K562 (cell line): Measurements from ENCODE around the gene CLASP1. TPM values are rescaled to one million over a fixed set of nuclear protein-coding genes. Genes with fewer than 3 reads are reported as not detected.
A peak's percentile ranks its signal among the peaks of the same experiment; 100 is the strongest.

Experiments
- EP400 ChIP-seq: fragments of 450-650 bp; IDR thresholded peaks from 2 replicates; pipeline ENCODE4 v1.6.1; 2017; ENCODE audit warnings: antibody characterized with exemption, mild to moderate bottlenecking, moderate library complexity
- ETV5 ChIP-seq: sonication (generic); formaldehyde crosslinking; IDR thresholded peaks from 2 replicates; pipeline ENCODE4 v1.4.0; 2020; ENCODE audit warnings: low read depth, mild to moderate bottlenecking, missing genetic modification reagents
- GATA2 ChIP-seq: sonication (generic); formaldehyde crosslinking; IDR thresholded peaks from 2 replicates; pipeline ENCODE4 v1.4.0; 2020; ENCODE audit warnings: mild to moderate bottlenecking, missing genetic modification reagents
- GTF2E2 ChIP-seq: fragments of 200-800 bp; sonication (Bioruptor generic); IDR thresholded peaks from 2 replicates; pipeline ENCODE4 v1.6.1; 2016; ENCODE audit warnings: missing genetic modification characterization, missing compliant biosample characterization
- HMG20B ChIP-seq: fragments of 250-450 bp; sonication (Bioruptor Pico); IDR thresholded peaks from 2 replicates; pipeline ENCODE4 v1.5.0; 2021; ENCODE audit warnings: mild to moderate bottlenecking
- NEUROD1 ChIP-seq: fragments of 150-350 bp; IDR thresholded peaks from 2 replicates; pipeline ENCODE4 v1.6.1; 2014; ENCODE audit warnings: borderline replicate concordance, low read length, low read depth; ENCODE audit not compliant: partially characterized antibody
- NFYB ChIP-seq: IDR thresholded peaks from 2 replicates; pipeline ENCODE4 v1.6.1; 2011; ENCODE audit warnings: mild to moderate bottlenecking, moderate library complexity; ENCODE audit not compliant: insufficient read length; ENCODE audit errors: extremely low read depth
- POLR3G ChIP-seq: IDR thresholded peaks from 2 replicates; pipeline ENCODE4 v1.6.1; 2011; ENCODE audit not compliant: insufficient read length, insufficient replicate concordance; ENCODE audit errors: extremely low read depth
- RBM15 ChIP-seq: fragments of 200-400 bp; formaldehyde crosslinking; IDR thresholded peaks from 2 replicates; pipeline ENCODE4 v1.6.1; 2018; ENCODE audit warnings: mild to moderate bottlenecking, low read length, moderate library complexity; ENCODE audit not compliant: insufficient read depth
- ZNF121 ChIP-seq: sonication (generic); formaldehyde crosslinking; conservative IDR thresholded peaks from 2 replicates; pipeline ENCODE4 v1.8.0; 2022; ENCODE audit warnings: missing genetic modification reagents
- ZNF444 ChIP-seq: fragments of 250-450 bp; sonication (Bioruptor Pico); IDR thresholded peaks from 2 replicates; pipeline ENCODE4 v1.4.0; 2020; ENCODE audit warnings: mild to moderate bottlenecking, moderate library complexity
- polyA plus RNA-seq, 8 experiments: library from polyadenylated mRNA; depleted of rRNA in 4 of 8; stranded (reverse) in 5 of 8; unstranded in 3 of 8; fragments of >200 nt; fragmentation: Nextera tagmentation in 2 of 8; fragmentation: Illumina TruSeq in 1 of 8; extraction: Ambion mirVana in 2 of 8; extraction: Trizol in 1 of 8; gene quantifications; 2 replicates each; pipeline versions ENCODE4 v1.2.1 to v1.2.3, GENCODE V29; 2011 to 2014; ENCODE audit warnings: inconsistent platforms in 1 of 8, missing spikeins in 1 of 8
- total RNA-seq, 7 experiments: library from RNA; depleted of rRNA in 6 of 7; stranded (reverse); fragments of >200 nt in 6 of 7; fragmentation: Illumina TruSeq in 2 of 7; extraction: Trizol in 2 of 7; gene quantifications; 2 replicates each; pipeline versions ENCODE4 v1.2.1 to v1.2.3, GENCODE V29; 2011 to 2021; ENCODE audit warnings: low replicate concordance in 1 of 7
- TF ChIP-seq, protein P1 (sequence below): fragments of 250-450 bp; sonication (Bioruptor Pico); IDR thresholded peaks from 2 replicates; pipeline ENCODE4 v1.5.0; 2021; ENCODE audit warnings: mild to moderate bottlenecking, borderline replicate concordance
- TF ChIP-seq, protein P2 (sequence below): IDR thresholded peaks from 2 replicates; pipeline ENCODE4 v1.6.1; 2011; ENCODE audit warnings: borderline replicate concordance, low read depth, mild to moderate bottlenecking, moderate library complexity, low read length; ENCODE audit not compliant: insufficient read depth, poor library complexity, severe bottlenecking
- TF ChIP-seq, protein P3 (sequence below): fragments of 250-450 bp; sonication (Bioruptor Pico); IDR thresholded peaks from 2 replicates; pipeline ENCODE4 v1.5.1; 2021; ENCODE audit warnings: mild to moderate bottlenecking
- TF ChIP-seq, protein P4 (sequence below): fragments of 450-650 bp; IDR thresholded peaks from 2 replicates; pipeline ENCODE4 v1.6.1; 2016; ENCODE audit warnings: low read depth, mild to moderate bottlenecking, moderate library complexity
- TF ChIP-seq, protein P5 (sequence below): fragments of 450-650 bp; IDR thresholded peaks from 2 replicates; pipeline ENCODE4 v1.6.1; 2016; ENCODE audit warnings: antibody characterized with exemption
- TF ChIP-seq, protein P6 (sequence below): sonication (generic); IDR thresholded peaks from 2 replicates; pipeline ENCODE4 v1.6.1; 2016

Gene CLASP1
- total and polyA plus RNA-seq, 9 of the 15 experiments (the other 6 are each of a cell fraction or from before 2014, with no cell fraction given), result 1.7 to 40.3 (median 20.7) TPM

DNA sequence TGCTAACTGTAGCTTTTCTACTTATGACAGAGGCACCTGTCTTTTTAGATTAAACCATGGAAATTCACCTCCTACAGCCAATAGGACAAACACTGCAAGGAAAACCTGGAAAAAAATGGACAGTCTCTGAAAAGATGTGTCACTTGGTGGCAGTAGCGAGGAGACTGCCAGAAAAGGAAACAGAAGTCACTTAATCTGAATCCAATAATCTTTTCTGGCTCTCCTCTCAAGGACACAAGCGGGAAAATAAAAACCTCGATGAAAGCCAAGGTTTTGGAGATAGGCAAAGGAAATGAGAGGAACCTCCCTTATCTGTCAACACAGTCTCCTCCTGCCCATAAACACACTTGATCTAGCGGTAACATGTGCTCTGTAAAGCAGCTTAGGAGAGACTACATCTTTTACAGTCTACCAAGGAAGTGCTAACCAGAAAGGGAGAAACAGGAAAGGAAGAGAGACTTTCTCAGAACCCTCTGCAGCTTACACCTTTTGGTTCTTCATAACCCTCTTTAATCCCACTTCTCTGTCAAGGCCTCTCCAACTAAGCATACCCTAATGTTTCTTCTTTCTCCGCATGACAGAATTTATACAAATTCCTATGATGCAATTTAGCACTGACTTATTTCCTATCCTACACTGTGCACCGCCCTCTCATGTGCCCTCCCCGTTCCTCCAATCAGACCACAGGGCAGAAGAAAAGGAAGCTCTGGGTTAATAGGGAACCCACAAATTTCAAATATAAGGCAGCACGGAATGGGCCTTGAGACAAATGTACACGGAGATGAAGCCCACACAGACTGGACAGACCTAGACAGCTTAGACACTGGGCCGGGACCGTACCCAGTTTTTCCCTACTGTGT is 52.8 kb downstream of the CLASP1 start (continued):
- TF ChIP-seq, protein P1, sequence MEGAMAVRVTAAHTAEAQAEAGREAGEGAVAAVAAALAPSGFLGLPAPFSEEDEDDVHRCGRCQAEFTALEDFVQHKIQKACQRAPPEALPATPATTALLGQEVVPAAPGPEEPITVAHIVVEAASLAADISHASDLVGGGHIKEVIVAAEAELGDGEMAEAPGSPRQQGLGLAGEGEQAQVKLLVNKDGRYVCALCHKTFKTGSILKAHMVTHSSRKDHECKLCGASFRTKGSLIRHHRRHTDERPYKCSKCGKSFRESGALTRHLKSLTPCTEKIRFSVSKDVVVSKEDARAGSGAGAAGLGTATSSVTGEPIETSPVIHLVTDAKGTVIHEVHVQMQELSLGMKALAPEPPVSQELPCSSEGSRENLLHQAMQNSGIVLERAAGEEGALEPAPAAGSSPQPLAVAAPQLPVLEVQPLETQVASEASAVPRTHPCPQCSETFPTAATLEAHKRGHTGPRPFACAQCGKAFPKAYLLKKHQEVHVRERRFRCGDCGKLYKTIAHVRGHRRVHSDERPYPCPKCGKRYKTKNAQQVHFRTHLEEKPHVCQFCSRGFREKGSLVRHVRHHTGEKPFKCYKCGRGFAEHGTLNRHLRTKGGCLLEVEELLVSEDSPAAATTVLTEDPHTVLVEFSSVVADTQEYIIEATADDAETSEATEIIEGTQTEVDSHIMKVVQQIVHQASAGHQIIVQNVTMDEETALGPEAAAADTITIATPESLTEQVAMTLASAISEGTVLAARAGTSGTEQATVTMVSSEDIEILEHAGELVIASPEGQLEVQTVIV, result no peak
- TF ChIP-seq POLR3G, result no peak
- no peak for TF ChIP-seq ZNF444 (CRISPR knock-in tag)
- TF ChIP-seq, protein P2, sequence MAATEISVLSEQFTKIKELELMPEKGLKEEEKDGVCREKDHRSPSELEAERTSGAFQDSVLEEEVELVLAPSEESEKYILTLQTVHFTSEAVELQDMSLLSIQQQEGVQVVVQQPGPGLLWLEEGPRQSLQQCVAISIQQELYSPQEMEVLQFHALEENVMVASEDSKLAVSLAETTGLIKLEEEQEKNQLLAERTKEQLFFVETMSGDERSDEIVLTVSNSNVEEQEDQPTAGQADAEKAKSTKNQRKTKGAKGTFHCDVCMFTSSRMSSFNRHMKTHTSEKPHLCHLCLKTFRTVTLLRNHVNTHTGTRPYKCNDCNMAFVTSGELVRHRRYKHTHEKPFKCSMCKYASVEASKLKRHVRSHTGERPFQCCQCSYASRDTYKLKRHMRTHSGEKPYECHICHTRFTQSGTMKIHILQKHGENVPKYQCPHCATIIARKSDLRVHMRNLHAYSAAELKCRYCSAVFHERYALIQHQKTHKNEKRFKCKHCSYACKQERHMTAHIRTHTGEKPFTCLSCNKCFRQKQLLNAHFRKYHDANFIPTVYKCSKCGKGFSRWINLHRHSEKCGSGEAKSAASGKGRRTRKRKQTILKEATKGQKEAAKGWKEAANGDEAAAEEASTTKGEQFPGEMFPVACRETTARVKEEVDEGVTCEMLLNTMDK, result no peak
- TF ChIP-seq GATA2, result peak; percentile 90
- TF ChIP-seq, protein P3, sequence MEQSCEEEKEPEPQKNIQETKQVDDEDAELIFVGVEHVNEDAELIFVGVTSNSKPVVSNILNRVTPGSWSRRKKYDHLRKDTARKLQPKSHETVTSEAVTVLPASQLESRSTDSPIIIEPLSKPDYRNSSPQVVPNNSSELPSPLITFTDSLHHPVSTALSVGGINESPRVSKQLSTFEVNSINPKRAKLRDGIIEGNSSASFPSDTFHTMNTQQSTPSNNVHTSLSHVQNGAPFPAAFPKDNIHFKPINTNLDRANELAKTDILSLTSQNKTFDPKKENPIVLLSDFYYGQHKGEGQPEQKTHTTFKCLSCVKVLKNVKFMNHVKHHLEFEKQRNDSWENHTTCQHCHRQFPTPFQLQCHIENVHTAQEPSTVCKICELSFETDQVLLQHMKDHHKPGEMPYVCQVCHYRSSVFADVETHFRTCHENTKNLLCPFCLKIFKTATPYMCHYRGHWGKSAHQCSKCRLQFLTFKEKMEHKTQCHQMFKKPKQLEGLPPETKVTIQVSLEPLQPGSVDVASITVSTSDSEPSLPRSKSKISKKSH (CRISPR knock-in tag), result no peak
- TF ChIP-seq, protein P4, sequence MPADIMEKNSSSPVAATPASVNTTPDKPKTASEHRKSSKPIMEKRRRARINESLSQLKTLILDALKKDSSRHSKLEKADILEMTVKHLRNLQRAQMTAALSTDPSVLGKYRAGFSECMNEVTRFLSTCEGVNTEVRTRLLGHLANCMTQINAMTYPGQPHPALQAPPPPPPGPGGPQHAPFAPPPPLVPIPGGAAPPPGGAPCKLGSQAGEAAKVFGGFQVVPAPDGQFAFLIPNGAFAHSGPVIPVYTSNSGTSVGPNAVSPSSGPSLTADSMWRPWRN, result peak; percentile 40
- TF ChIP-seq ETV5, result peak; percentile 67; the same call in 1 of the 2 replicates
- TF ChIP-seq GTF2E2 (tag), result peak; percentile 72; the same call in 1 of the 2 replicates
- TF ChIP-seq, protein P5, sequence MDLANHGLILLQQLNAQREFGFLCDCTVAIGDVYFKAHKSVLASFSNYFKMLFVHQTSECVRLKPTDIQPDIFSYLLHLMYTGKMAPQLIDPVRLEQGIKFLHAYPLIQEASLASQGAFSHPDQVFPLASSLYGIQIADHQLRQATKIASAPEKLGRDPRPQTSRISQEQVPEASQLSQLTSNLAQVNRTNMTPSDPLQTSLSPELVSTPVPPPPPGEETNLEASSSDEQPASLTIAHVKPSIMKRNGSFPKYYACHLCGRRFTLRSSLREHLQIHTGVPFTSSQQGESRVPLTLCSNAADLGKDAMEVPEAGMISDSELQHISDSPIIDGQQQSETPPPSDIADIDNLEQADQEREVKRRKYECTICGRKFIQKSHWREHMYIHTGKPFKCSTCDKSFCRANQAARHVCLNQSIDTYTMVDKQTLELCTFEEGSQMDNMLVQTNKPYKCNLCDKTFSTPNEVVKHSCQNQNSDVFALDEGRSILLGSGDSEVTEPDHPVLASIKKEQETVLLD, result peak; percentile 66; the same call in 1 of the 2 replicates
- TF ChIP-seq ZNF121 (CRISPR knock-in tag), result no peak
- TF ChIP-seq HMG20B (CRISPR knock-in tag), result no peak
- TF ChIP-seq RBM15, result no peak
- TF ChIP-seq, protein P6, sequence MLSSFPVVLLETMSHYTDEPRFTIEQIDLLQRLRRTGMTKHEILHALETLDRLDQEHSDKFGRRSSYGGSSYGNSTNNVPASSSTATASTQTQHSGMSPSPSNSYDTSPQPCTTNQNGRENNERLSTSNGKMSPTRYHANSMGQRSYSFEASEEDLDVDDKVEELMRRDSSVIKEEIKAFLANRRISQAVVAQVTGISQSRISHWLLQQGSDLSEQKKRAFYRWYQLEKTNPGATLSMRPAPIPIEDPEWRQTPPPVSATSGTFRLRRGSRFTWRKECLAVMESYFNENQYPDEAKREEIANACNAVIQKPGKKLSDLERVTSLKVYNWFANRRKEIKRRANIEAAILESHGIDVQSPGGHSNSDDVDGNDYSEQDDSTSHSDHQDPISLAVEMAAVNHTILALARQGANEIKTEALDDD, result peak; percentile 96
- peak; percentile 95 for TF ChIP-seq EP400
- TF ChIP-seq NEUROD1, result peak; percentile 66
- peak; percentile 70 for TF ChIP-seq NFYB
